Measurements from ENCODE around the gene REEP2.
"Not testable (repeated sequence)": the region's sequence is repeated elsewhere in the genome, so short reads cannot be mapped to it uniquely, and the experiment has no call there.

Gene REEP2

GRCh38 chr5:138466125-138466899, 27.5 kb downstream of the REEP2 start:
- DNase-seq (ENCODE audit: low read depth in 2 of 2): peak in 1 of 2 donors; percentile 9

GRCh38 chr5:138466900-138467710, 28.2 kb downstream of the REEP2 start:
- no peak for DNase-seq (ENCODE audit: low read depth in 2 of 2)

GRCh38 chr5:138467711-138468132, 28.9 kb downstream of the REEP2 start:
- no peak for DNase-seq (ENCODE audit: low read depth in 2 of 2)

- DNase-seq (ENCODE audit: low read depth in 2 of 2): no peak
These were observed 29.5 kb downstream of the REEP2 start for GRCh38 chr5:138468133-138468965.

GRCh38 chr5:138468966-138469539, 30.2 kb downstream of the REEP2 start:
- DNase-seq (ENCODE audit: low read depth in 2 of 2): no peak

GRCh38 chr5:138469540-138470321, 30.9 kb downstream of the REEP2 start:
- no peak for DNase-seq (ENCODE audit: low read depth in 2 of 2)

- DNase-seq (ENCODE audit: low read depth in 2 of 2): no peak
These were observed 31.6 kb downstream of the REEP2 start for GRCh38 chr5:138470322-138471051.

- DNase-seq (ENCODE audit: low read depth in 2 of 2): no peak
These were observed 32.1 kb downstream of the REEP2 start for GRCh38 chr5:138471052-138471361.

GRCh38 chr5:138472353-138472752, 33.5 kb downstream of the REEP2 start:
- DNase-seq (ENCODE audit: low read depth in 2 of 2): no peak

- DNase-seq (ENCODE audit: low read depth in 2 of 2): not testable (repeated sequence)
These were observed 34.3 kb downstream of the REEP2 start for GRCh38 chr5:138473151-138473550.

GRCh38 chr5:138476918-138477317, 38.1 kb downstream of the REEP2 start:
- no peak for DNase-seq (ENCODE audit: low read depth in 2 of 2)

GRCh38 chr5:138482638-138483037, 43.8 kb downstream of the REEP2 start:
- no peak for DNase-seq (ENCODE audit: low read depth in 2 of 2)

- no peak for DNase-seq (ENCODE audit: low read depth in 2 of 2)
These were observed 49.7 kb downstream of the REEP2 start for GRCh38 chr5:138488481-138488945.

- DNase-seq (ENCODE audit: low read depth in 2 of 2): no peak
These were observed 50.8 kb downstream of the REEP2 start for GRCh38 chr5:138489683-138490061.

GRCh38 chr5:138490648-138491283, 51.9 kb downstream of the REEP2 start:
- DNase-seq (ENCODE audit: low read depth in 2 of 2): no peak

- DNase-seq (ENCODE audit: low read depth in 2 of 2): no peak
These were observed 52.4 kb downstream of the REEP2 start for GRCh38 chr5:138491284-138491648.

GRCh38 chr5:138491669-138492559, 53.1 kb downstream of the REEP2 start:
- peak; percentile 70 to 80 for DNase-seq (ENCODE audit: low read depth in 2 of 2)

- no peak for DNase-seq (ENCODE audit: low read depth in 2 of 2)
These were observed 53.7 kb downstream of the REEP2 start for GRCh38 chr5:138492560-138493045.

- no peak for DNase-seq (ENCODE audit: low read depth in 2 of 2)
These were observed 56.5 kb downstream of the REEP2 start for GRCh38 chr5:138495351-138495750.
